22Rv1 (cell line): Measurements from ENCODE around the gene RCC1.
A peak's percentile ranks its signal among the peaks of the same experiment; 100 is the strongest.
"Not testable (repeated sequence)": the region's sequence is repeated elsewhere in the genome, so short reads cannot be mapped to it uniquely, and the experiment has no call there.

Source experiments
- H3K27ac ChIP-seq: fragments of 450-650 bp; 2 replicates; pipeline ENCODE4 v1.5.1; 2017
- CTCF ChIP-seq: fragments of 450-650 bp; IDR thresholded peaks from 2 replicates; pipeline ENCODE4 v1.5.1; 2017; ENCODE audit warnings: mild to moderate bottlenecking
- ZFX ChIP-seq: fragments of 450-650 bp; IDR thresholded peaks from 2 replicates; pipeline ENCODE4 v1.6.1; 2017; ENCODE audit warnings: antibody characterized with exemption, borderline replicate concordance

Gene RCC1

GRCh38 chr1:28582248-28582615, 76.4 kb downstream of the RCC1 start:
- TF ChIP-seq CTCF (no peak), ZFX (no peak)
- peak overlapping the region; percentile 95 for H3K27ac ChIP-seq

- not testable (repeated sequence) for H3K27ac ChIP-seq
Observed at GRCh38 chr1:28586585-28587391, 80.9 kb downstream of the RCC1 start.
